Fibroblast of lung (primary cell): ENCODE results near the gene CBS. TPM values are rescaled to one million over a fixed set of nuclear protein-coding genes. Genes with fewer than 3 reads are reported as not detected.
"Not testable (repeated sequence)": the region's sequence is repeated elsewhere in the genome, so short reads cannot be mapped to it uniquely, and the experiment has no call there.

Source experiments
- DNase-seq, 2 donors: peaks; one replicate each; pipeline versions ENCODE4 v3.0.0 to v3.0.0-alpha.2; 2010; ENCODE audit warnings: low read depth in 2 of 2
- H2AFZ ChIP-seq: 2 replicates; pipeline ENCODE4 v1.5.1; 2012; ENCODE audit warnings: low read length, control low read depth, inconsistent platforms
- H3K27ac ChIP-seq: 2 replicates; pipeline ENCODE4 v1.5.1; 2011; ENCODE audit warnings: low read length, control low read depth; ENCODE audit not compliant: insufficient read depth
- H3K27me3 ChIP-seq: 2 replicates; pipeline ENCODE4 v1.5.1; 2011; ENCODE audit warnings: mild to moderate bottlenecking, low read length; ENCODE audit not compliant: control insufficient read depth, insufficient read depth
- H3K36me3 ChIP-seq: 2 replicates; pipeline ENCODE4 v1.5.1; 2011; ENCODE audit warnings: low read length; ENCODE audit not compliant: control insufficient read depth, insufficient read depth
- H3K4me1 ChIP-seq: 2 replicates; pipeline ENCODE4 v1.5.1; 2011; ENCODE audit warnings: low read length; ENCODE audit not compliant: control insufficient read depth, insufficient read depth; ENCODE audit errors: extremely low read depth
- H3K4me2 ChIP-seq: 2 replicates; pipeline ENCODE4 v1.5.1; 2011; ENCODE audit warnings: low read length, control low read depth; ENCODE audit not compliant: insufficient read depth; ENCODE audit errors: extremely low read depth
- H3K4me3 ChIP-seq, 4 experiments: fragments of 200-600 bp in 1 of 4; sonication (generic) in 1 of 4; replicated peaks in 1 of 4; 2 replicates each; pipeline ENCODE4 v1.5.1; 2011 to 2016; ENCODE audit warnings: low read length in 4 of 4, low read depth in 3 of 4, mild to moderate bottlenecking in 3 of 4, control low read depth in 2 of 4, inconsistent platforms in 1 of 4, mixed read lengths in 1 of 4; ENCODE audit not compliant: insufficient read depth in 1 of 4; ENCODE audit errors: control extremely low read depth in 1 of 4
- H3K79me2 ChIP-seq: 2 replicates; pipeline ENCODE4 v1.5.1; 2012; ENCODE audit warnings: mild to moderate bottlenecking, low read length, inconsistent platforms; ENCODE audit not compliant: control insufficient read depth, insufficient read depth
- H3K9ac ChIP-seq: 2 replicates; pipeline ENCODE4 v1.5.1; 2011; ENCODE audit warnings: mild to moderate bottlenecking, low read length, control low read depth; ENCODE audit not compliant: insufficient read depth
- H3K9me3 ChIP-seq: 2 replicates; pipeline ENCODE4 v1.5.1; 2012; ENCODE audit warnings: low read depth, low read length; ENCODE audit not compliant: control insufficient read depth, insufficient read depth
- H4K20me1 ChIP-seq: 2 replicates; pipeline ENCODE4 v1.5.1; 2011; ENCODE audit warnings: low read length; ENCODE audit not compliant: control insufficient read depth, insufficient read depth; ENCODE audit errors: extremely low read depth
- CTCF ChIP-seq, 2 donors: IDR thresholded peaks in 1 of 2; conservative IDR thresholded peaks in 1 of 2; 1 replicate in 1 of 2; 2 replicates in 1 of 2; pipeline ENCODE4 v1.5.1; 2011 to 2012; ENCODE audit warnings: low read length in 2 of 2, control low read depth in 1 of 2, inconsistent platforms in 1 of 2, low read depth in 1 of 2, mild to moderate bottlenecking in 1 of 2
- EZH2 ChIP-seq: IDR thresholded peaks from 2 replicates; pipeline ENCODE4 v1.5.1; 2012; ENCODE audit warnings: low read length, control low read depth, mild to moderate bottlenecking; ENCODE audit errors: missing control alignments
- polyA plus RNA-seq, 2 donors: library from polyadenylated mRNA; depleted of rRNA in 1 of 2; stranded (reverse) in 1 of 2; unstranded in 1 of 2; fragments of >200 nt; gene quantifications; 2 replicates each; pipeline ENCODE4 v1.2.1, GENCODE V29; 2011 to 2012; ENCODE audit warnings: missing spikeins in 1 of 2
- total RNA-seq: library from RNA; depleted of rRNA; stranded (reverse); fragments of >200 nt; gene quantifications from 2 replicates; pipeline ENCODE4 v1.2.1, GENCODE V29; 2014

Gene CBS
- total and polyA plus RNA-seq, 2 donors (not counting 1 experiment from before 2014, with no cell fraction given) = 14.3 to 113 TPM

- not testable (repeated sequence) for H3K4me1 ChIP-seq, H3K79me2 ChIP-seq, H2AFZ ChIP-seq, H3K4me2 ChIP-seq, DNase-seq, H3K9ac ChIP-seq, H3K9me3 ChIP-seq, H3K27ac ChIP-seq, H3K4me3 ChIP-seq, H4K20me1 ChIP-seq, H3K36me3 ChIP-seq, H3K27me3 ChIP-seq
These were observed 37.0 kb downstream of the CBS start for GRCh38 chr21:43038659-43039044.

- not testable (repeated sequence) for H3K4me3 ChIP-seq, H3K4me2 ChIP-seq, H3K36me3 ChIP-seq, H3K79me2 ChIP-seq, H3K9me3 ChIP-seq, H2AFZ ChIP-seq, H4K20me1 ChIP-seq, H3K27ac ChIP-seq, H3K4me1 ChIP-seq, H3K27me3 ChIP-seq, DNase-seq, H3K9ac ChIP-seq
These were observed 37.5 kb downstream of the CBS start for GRCh38 chr21:43037918-43038658.

GRCh38 chr21:43036889-43037288, 38.7 kb downstream of the CBS start:
- not testable (repeated sequence) for H3K9me3 ChIP-seq, H3K27me3 ChIP-seq, DNase-seq, H2AFZ ChIP-seq, H4K20me1 ChIP-seq, H3K79me2 ChIP-seq, H3K4me3 ChIP-seq, H3K4me1 ChIP-seq, H3K27ac ChIP-seq, H3K9ac ChIP-seq, H3K4me2 ChIP-seq, H3K36me3 ChIP-seq

- H4K20me1 ChIP-seq = no peaks in the 10 kb centered on the region
- no peaks in the 10 kb centered on the region for H3K27me3 ChIP-seq
- H2AFZ ChIP-seq = no peak overlapping the region
- TF ChIP-seq EZH2 (no peak), CTCF (conservative IDR thresholded peaks at IDR 0.05 in 1 of 2, IDR thresholded peaks at IDR 0.05 in 1 of 2; ENCODE audit: low read depth in 1 of 2, low read length in 2 of 2) (no peak)
- H3K36me3 ChIP-seq = peaks cover under 1% of the 10 kb centered on the region
- no peak for DNase-seq
- H3K27ac ChIP-seq = no peak overlapping the region
- H3K4me2 ChIP-seq = no peak overlapping the region
- H3K4me1 ChIP-seq = no peaks in the 10 kb centered on the region
- H3K9ac ChIP-seq = no peak overlapping the region
- no peak overlapping the region for H3K4me3 ChIP-seq
- H3K9me3 ChIP-seq = no peaks in the 10 kb centered on the region
- H3K79me2 ChIP-seq = no peaks in the 10 kb centered on the region
These were observed 40.8 kb downstream of the CBS start for GRCh38 chr21:43034826-43035225.
